Activated CD8-positive, alpha-beta memory T cell treated with anti-CD3 and anti-CD28 coated beads, Interleukin-2, amount 50 U/mL, for 48 hours (primary cell): ENCODE measurements around the gene MAPRE3.
"Not testable (repeated sequence)": the region's sequence is repeated elsewhere in the genome, so short reads cannot be mapped to it uniquely, and the experiment has no call there.

Source experiments
- DNase-seq: peaks from one replicate; pipeline ENCODE4 v3.0.0-alpha.2; 2020

MAPRE3 gene

GRCh38 chr2:27073782-27074181, 103.3 kb downstream of the MAPRE3 start:
- DNase-seq, result no peak

- no peak for DNase-seq
Measured at GRCh38 chr2:27074738-27075565, 104.5 kb downstream of the MAPRE3 start.

- not testable (repeated sequence) for DNase-seq
Measured at GRCh38 chr2:27075566-27075871, 105.1 kb downstream of the MAPRE3 start.

DNA sequence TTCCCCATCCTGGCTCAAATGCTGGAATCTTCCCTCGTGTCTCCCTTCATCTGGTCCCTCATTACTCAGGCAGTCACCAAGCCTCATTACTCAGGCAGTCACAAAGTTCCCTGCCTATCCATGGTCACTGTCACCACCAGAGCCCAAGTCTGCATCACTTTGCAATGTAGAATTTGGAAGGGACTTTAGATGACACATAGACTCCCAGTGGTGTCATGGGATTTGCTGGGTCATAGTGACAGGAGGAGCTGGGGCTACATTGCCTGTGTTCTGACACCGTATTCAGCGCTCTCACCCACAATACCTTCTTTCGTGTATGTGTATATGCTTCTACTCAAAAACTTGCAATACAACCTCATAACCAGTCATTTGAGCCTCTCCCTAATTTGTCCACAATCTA, 105.9 kb downstream of the MAPRE3 start:
- DNase-seq, result no peak
